HepG2 (cell line): ENCODE data around the gene SPAG7. TPM values are rescaled to one million over a fixed set of nuclear protein-coding genes. Genes with fewer than 3 reads are reported as not detected.
A peak's percentile ranks its signal among the peaks of the same experiment; 100 is the strongest.

Source experiments
- ATAC-seq: fragments of 200-7000 bp; cut with Tn5 transposase; 3 replicates; pipeline ENCODE4 v1.9.1; 2020; ENCODE audit warnings: mild to moderate bottlenecking, moderate library complexity
- Bru-seq: library from RNA; stranded (reverse); fragments of 400-500 nt; gene quantifications from one replicate; lab custom pipeline; 2021; lab: Mats Ljungman, UMichigan
- BruChase-seq, 2 experiments: library from RNA; stranded (reverse); fragments of 400-500 nt; gene quantifications; one replicate each; lab custom pipeline; 2021; lab: Mats Ljungman, UMichigan
- BruUV-seq: library from RNA; stranded (reverse); fragments of 400-500 nt; replicated peaks from 2 replicates; lab custom pipeline; 2021; lab: Mats Ljungman, UMichigan
- CTCF ChIA-PET: fragments of 300-600 bp; formaldehyde crosslinking; extraction: SDS; loops from one replicate; lab custom pipeline; 2021; ENCODE audit warnings: low total read pairs, inconsistent platforms, low intra/inter-chr PET ratio; lab: Yijun Ruan, JAX
- POLR2A ChIA-PET: fragments of 350-600 bp; sonication (Branson Sonifier 250); formaldehyde crosslinking; loops from one replicate; lab custom pipeline; 2020; ENCODE audit warnings: antibody characterized with exemption, inconsistent platforms; lab: Yijun Ruan, JAX
- DNase-seq: peaks from one replicate; pipeline ENCODE4 v3.0.0-alpha.2; 2015; ENCODE audit warnings: low spot score
- FAIRE-seq: peaks from 3 replicates; lab custom pipeline; 2011; peaks lifted over from hg19 to GRCh38; lab: Jason Lieb, UNC
- H2AFZ ChIP-seq: one replicate; pipeline ENCODE4 v1.6.1; 2011; ENCODE audit warnings: low read length, inconsistent platforms
- H3K27ac ChIP-seq: fragments of 300-600 bp; 3 replicates; pipeline ENCODE4 v1.8.0; 2011; ENCODE audit warnings: mixed run types, mild to moderate bottlenecking, mixed read lengths, low read length, inconsistent platforms; ENCODE audit not compliant: insufficient read depth; ENCODE audit errors: extremely low read length
- H3K27me3 ChIP-seq, 2 experiments: fragments of 200-600 bp in 1 of 2; 2 replicates in 1 of 2; 3 replicates in 1 of 2; pipeline versions ENCODE4 v1.6.0 to v1.8.0; 2011; ENCODE audit warnings: low read length in 2 of 2, mild to moderate bottlenecking in 2 of 2, moderate library complexity in 2 of 2, inconsistent platforms in 1 of 2; ENCODE audit not compliant: insufficient read depth in 2 of 2, control insufficient read depth in 1 of 2
- H3K36me3 ChIP-seq, 2 experiments: fragments of 200-600 bp in 1 of 2; replicated peaks in 1 of 2; 2 replicates in 1 of 2; 3 replicates in 1 of 2; pipeline versions ENCODE4 v1.5.1 to v1.8.0; 2011; ENCODE audit warnings: low read length in 2 of 2, inconsistent platforms in 1 of 2; ENCODE audit not compliant: insufficient read depth in 2 of 2, control insufficient read depth in 1 of 2
- H3K4me1 ChIP-seq: 2 replicates; pipeline ENCODE4 v1.5.1; 2012; ENCODE audit warnings: low read length, inconsistent platforms; ENCODE audit not compliant: insufficient read depth
- H3K4me2 ChIP-seq: 2 replicates; pipeline ENCODE4 v1.6.0; 2011; ENCODE audit warnings: low read depth, low read length, inconsistent platforms
- H3K4me3 ChIP-seq, 3 experiments: fragments of 200-600 bp in 1 of 3; sonication (generic), shearing (Covaris generic) in 1 of 3; replicated peaks in 1 of 3; 2 replicates each; pipeline ENCODE4 v1.5.1; 2011 to 2016; ENCODE audit warnings: low read length in 3 of 3, inconsistent platforms in 2 of 3, low read depth in 2 of 3, mild to moderate bottlenecking in 2 of 3, control low read depth in 1 of 3, mixed read lengths in 1 of 3; ENCODE audit not compliant: insufficient read depth in 1 of 3
- H3K79me2 ChIP-seq: one replicate; pipeline ENCODE4 v1.6.1; 2011; ENCODE audit warnings: low read length, inconsistent platforms; ENCODE audit not compliant: insufficient read depth
- H3K9ac ChIP-seq: 2 replicates; pipeline ENCODE4 v1.6.0; 2011; ENCODE audit warnings: mild to moderate bottlenecking, low read depth, low read length, inconsistent platforms; ENCODE audit not compliant: insufficient read depth
- H3K9me3 ChIP-seq: 2 replicates; pipeline ENCODE4 v1.5.1; 2012; ENCODE audit warnings: mild to moderate bottlenecking, low read length
- H4K20me1 ChIP-seq: 2 replicates; pipeline ENCODE4 v1.6.0; 2011; ENCODE audit warnings: inconsistent platforms, mild to moderate bottlenecking, low read length, moderate library complexity; ENCODE audit not compliant: insufficient read depth
- MIER2 ChIP-seq: IDR thresholded peaks from 2 replicates; pipeline ENCODE4 v1.6.1; 2016; ENCODE audit warnings: missing biosample characterization, missing genetic modification reagents
- NR2F6 ChIP-seq, 2 experiments: IDR thresholded peaks; 2 replicates each; pipeline ENCODE4 v1.6.1; 2016; ENCODE audit warnings: antibody characterized with exemption in 1 of 2, mild to moderate bottlenecking in 1 of 2
- ZBTB42 ChIP-seq: sonication (generic); formaldehyde crosslinking; IDR thresholded peaks from 2 replicates; pipeline ENCODE4 v1.5.0; 2020; ENCODE audit warnings: mild to moderate bottlenecking, missing genetic modification reagents
- WGBS: methylation state at CpG from one replicate; pipeline ENCODE4 v1.1.6; 2017; ENCODE audit warnings: low lambda C conversion rate; 5-methylcytosine and 5-hydroxymethylcytosine counted together
- in situ Hi-C: cut with HindIII; loops from 2 replicates; pipeline ENCODE4 v1.10.0; 2017; ENCODE audit warnings: low pct_unique_long_range_greater_than_20kb; ENCODE audit not compliant: extremely low pct_ligation_motif_present
- intact Hi-C: fragments of 100-400 bp; cut with micrococcal nuclease; formaldehyde crosslinking; loops from one replicate; pipeline ENCODE4 v1.10.0; 2022; ENCODE audit not compliant: unreplicated experiment
- long read RNA-seq, 2 experiments: library from RNA in 1 of 2; library from polyadenylated mRNA in 1 of 2; stranded (forward) in 1 of 2; unstranded in 1 of 2; transcript quantifications; one replicate each; pipeline ENCODE4 v2.0.0, GENCODE V29; 2019 to 2022
- polyA minus RNA-seq, 3 experiments: library from RNA; depleted of rRNA, polyadenylated mRNA; stranded (reverse); fragments of >200 nt; gene quantifications; 2 replicates each; pipeline ENCODE4 v1.2.3, GENCODE V29; 2011; ENCODE audit warnings: low replicate concordance in 1 of 3
- polyA plus RNA-seq, 8 experiments: library from polyadenylated mRNA; depleted of rRNA in 3 of 8; stranded (reverse) in 7 of 8; unstranded in 1 of 8; fragments of >200 nt; fragmentation: Illumina TruSeq in 4 of 8; extraction: Trizol in 4 of 8; gene quantifications; 2 replicates each; pipeline versions ENCODE4 v1.2.1 to v1.2.3, GENCODE V29; 2011 to 2016; ENCODE audit warnings: low read depth in 4 of 8, missing spikeins in 1 of 8, mixed read lengths in 1 of 8; ENCODE audit not compliant: insufficient read depth in 1 of 8
- total RNA-seq, 5 experiments: library from RNA; depleted of rRNA; stranded (reverse); fragments of >200 nt; fragmentation: Illumina TruSeq; extraction: Trizol; gene quantifications; 2 replicates each; pipeline ENCODE4 v1.2.3, GENCODE V29; 2016; ENCODE audit warnings: low read depth in 1 of 5
- TF ChIP-seq, protein P1 (sequence below): sonication (generic); formaldehyde crosslinking; IDR thresholded peaks from 2 replicates; pipeline ENCODE4 v1.4.0; 2020; ENCODE audit warnings: missing genetic modification reagents
- TF ChIP-seq, protein P2 (sequence below): sonication (generic); formaldehyde crosslinking; IDR thresholded peaks from 2 replicates; pipeline ENCODE4 v1.4.0; 2020; ENCODE audit warnings: missing genetic modification reagents, mild to moderate bottlenecking, borderline replicate concordance

SPAG7 gene, protein sequence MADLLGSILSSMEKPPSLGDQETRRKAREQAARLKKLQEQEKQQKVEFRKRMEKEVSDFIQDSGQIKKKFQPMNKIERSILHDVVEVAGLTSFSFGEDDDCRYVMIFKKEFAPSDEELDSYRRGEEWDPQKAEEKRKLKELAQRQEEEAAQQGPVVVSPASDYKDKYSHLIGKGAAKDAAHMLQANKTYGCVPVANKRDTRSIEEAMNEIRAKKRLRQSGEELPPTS
- total RNA-seq (2016; rRNA removed; fragmentation: Illumina TruSeq; extraction: Trizol) = 59.0 and 74.8 TPM in 2 replicates
- total RNA-seq (2016; cell fraction: cytosol; rRNA removed; fragmentation: Illumina TruSeq; extraction: Trizol; ENCODE audit: low read depth) = 15.5 and 15.8 TPM in 2 replicates
- 57.5 and 79.4 TPM in 2 replicates for total RNA-seq (2016; cell fraction: insoluble cytoplasmic fraction; rRNA removed; fragmentation: Illumina TruSeq; extraction: Trizol)
- 24.4 and 25.5 TPM in 2 replicates for total RNA-seq (2016; cell fraction: membrane; rRNA removed; fragmentation: Illumina TruSeq; extraction: Trizol)
- total RNA-seq (2016; cell fraction: nucleus; rRNA removed; fragmentation: Illumina TruSeq; extraction: Trizol) = 29.6 and 30.0 TPM in 2 replicates
- polyA plus RNA-seq (2011; rRNA removed) = 46.6 and 51.0 TPM in 2 replicates
- polyA plus RNA-seq (2011; cell fraction: cytosol; rRNA removed) = 42.5 and 54.3 TPM in 2 replicates
- polyA plus RNA-seq (2011; cell fraction: nucleus; rRNA removed) = 48.9 and 55.1 TPM in 2 replicates
- polyA plus RNA-seq (2012) = 46.7 and 52.1 TPM in 2 replicates
- 18.4 and 18.9 TPM in 2 replicates for polyA plus RNA-seq (2016; cell fraction: cytosol; fragmentation: Illumina TruSeq; extraction: Trizol; ENCODE audit: low read depth)
- 103 and 105 TPM in 2 replicates for polyA plus RNA-seq (2016; cell fraction: insoluble cytoplasmic fraction; fragmentation: Illumina TruSeq; extraction: Trizol; ENCODE audit: low read depth)
- polyA plus RNA-seq (2016; cell fraction: membrane; fragmentation: Illumina TruSeq; extraction: Trizol; ENCODE audit: low read depth) = 24.3 and 25.8 TPM in 2 replicates
- polyA plus RNA-seq (2016; cell fraction: nucleus; fragmentation: Illumina TruSeq; extraction: Trizol; ENCODE audit: insufficient read depth, low read depth) = 73.4 and 75.2 TPM in 2 replicates
- polyA minus RNA-seq (2011; rRNA and poly(A)+ RNA removed; ENCODE audit: low replicate concordance) = 13.7 and 25.4 TPM in 2 replicates
- 15.3 and 21.8 TPM in 2 replicates for polyA minus RNA-seq (2011; cell fraction: cytosol; rRNA and poly(A)+ RNA removed)
- 19.0 and 27.0 TPM in 2 replicates for polyA minus RNA-seq (2011; cell fraction: nucleus; rRNA and poly(A)+ RNA removed)
- Bru-seq, nascent RNA = percentile 76 among the genes with signal in this experiment
- BruChase-seq, experiment 1, labeled RNA remaining after a 6-hour chase = percentile 81 among the genes with signal in this experiment
- BruChase-seq, experiment 2, labeled RNA remaining after a 2-hour chase = percentile 75 among the genes with signal in this experiment
- long read RNA-seq, experiment 1, transcript SPAG7-201 (7 exons, 1,058 nt) = major isoform, 106 of 120 reads
- long read RNA-seq, experiment 1, partial matches to known transcripts = 4 of 120 reads
- long read RNA-seq, experiment 1, other reads (novel, unspliced or antisense) = 5 of 120 reads
- long read RNA-seq, experiment 2, transcript SPAG7-201 (7 exons, 1,058 nt) = major isoform, 81 of 113 reads
- long read RNA-seq, experiment 2, partial matches to known transcripts = 10 of 113 reads
- long read RNA-seq, experiment 2, other reads (novel, unspliced or antisense) = 14 of 113 reads

DNA sequence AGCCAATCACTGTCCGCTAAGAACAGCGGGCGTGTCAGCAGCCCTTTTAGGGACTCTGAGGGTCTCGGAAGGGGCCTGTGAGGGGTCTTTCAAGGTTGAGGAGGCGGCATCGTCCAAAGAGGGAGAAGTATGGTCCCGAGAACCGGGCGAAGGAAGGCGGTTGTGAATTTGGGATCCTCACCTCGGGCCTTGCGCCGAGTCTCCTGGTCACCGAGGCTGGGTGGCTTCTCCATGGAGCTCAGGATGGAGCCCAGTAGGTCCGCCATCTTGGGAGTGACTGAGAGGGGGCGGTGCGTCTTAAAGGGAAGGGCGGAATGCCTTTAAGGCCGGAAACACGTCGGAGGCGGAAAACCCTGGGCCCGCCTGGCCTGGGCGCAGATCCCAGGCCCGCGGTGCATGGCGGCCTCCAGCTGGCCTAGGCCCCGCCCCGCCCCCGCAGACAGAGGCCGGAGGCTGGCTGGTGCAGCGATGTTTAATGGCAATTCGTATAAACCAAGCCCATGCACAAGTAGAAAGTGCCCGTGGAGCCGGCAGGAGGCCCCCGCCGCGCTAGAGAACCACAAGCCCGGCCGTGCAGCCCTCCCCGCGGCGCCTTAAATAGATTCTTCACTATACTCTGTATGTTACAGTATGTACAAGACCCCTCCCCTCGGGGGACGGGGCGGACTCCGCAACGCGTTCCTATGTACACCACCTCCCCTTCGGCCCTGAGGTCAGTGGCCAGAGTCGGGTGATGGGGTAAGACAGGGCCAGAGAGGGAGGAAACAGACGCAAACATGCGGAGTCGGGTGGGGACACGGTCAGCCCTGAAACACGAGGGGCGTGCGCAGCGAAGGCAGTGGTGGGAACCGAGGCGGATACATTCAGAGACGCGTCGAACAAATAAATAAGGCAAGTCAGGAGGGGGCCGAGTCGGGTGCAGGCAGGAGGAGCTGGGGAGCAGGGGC, at the start of gene SPAG7:
Gene SPAG7, minus strand, starts transcription at position 279 of the 947 bp plus-strand sequence. Its CDS starts 13 bp downstream, at position 266.
- intact Hi-C loops = loop anchor here (1.0 to 10.0 kb wide), 3 partner anchors 18 to 253 kb away; partner anchors contain the start of gene ARRB2
- Histone ChIP-seq H3K27me3 (no peaks in the 10 kb centered on the region; a peak in 1 of 5 replicates), H3K79me2 (peaks cover 27% of the 10 kb centered on the region), H3K4me2 (peak within 1 kb of the TSS; percentile 94), H3K4me3 (peak within 1 kb of the TSS; percentile 72 to 88 (median 77)), H4K20me1 (no peaks in the 10 kb centered on the region), H3K27ac (peak within 1 kb of the TSS; percentile 92), H3K9me3 (no peaks in the 10 kb centered on the region), H3K36me3 (peaks cover 0 to 13% of the 10 kb centered on the region in 2 experiments; a peak in 3 of 5 replicates), H3K9ac (peak within 1 kb of the TSS; percentile 91), H2AFZ (no peak within 1 kb of the TSS), H3K4me1 (peaks cover 31% of the 10 kb centered on the region)
- peak; percentile 90 for DNase-seq
- under 1% methylated on average over 37 of the region's 66 CpGs for WGBS
- no TSS peak for BruUV-seq
- in situ Hi-C loops = no loop called here
- peak; percentile 34 for FAIRE-seq
- ATAC-seq = peak; percentile 68
- CTCF ChIA-PET = no interaction called here
- POLR2A ChIA-PET = interaction anchor here (0.9 to 10.5 kb wide), 27 partner anchors 8 to 391 kb away, joined by 3 to 273 read pairs (median 5); partner anchors contain the start of genes ARRB2, CAMTA2, ENO3 and INCA1
- TF ChIP-seq ZBTB42 (CRISPR knock-in tag) (peak; percentile 79; the same call in 1 of the 2 replicates), NR2F6 (IDR thresholded peaks at IDR 0.05) (peak; percentile 23), NR2F6 (CRISPR knock-in tag; IDR thresholded peaks at IDR 0.05) (no peak; the same call in none of the 2 replicates), MIER2 (0 out of 2 replicates have a peak, but pooled peaks have one; percentile 39)
- TF ChIP-seq, protein P1, sequence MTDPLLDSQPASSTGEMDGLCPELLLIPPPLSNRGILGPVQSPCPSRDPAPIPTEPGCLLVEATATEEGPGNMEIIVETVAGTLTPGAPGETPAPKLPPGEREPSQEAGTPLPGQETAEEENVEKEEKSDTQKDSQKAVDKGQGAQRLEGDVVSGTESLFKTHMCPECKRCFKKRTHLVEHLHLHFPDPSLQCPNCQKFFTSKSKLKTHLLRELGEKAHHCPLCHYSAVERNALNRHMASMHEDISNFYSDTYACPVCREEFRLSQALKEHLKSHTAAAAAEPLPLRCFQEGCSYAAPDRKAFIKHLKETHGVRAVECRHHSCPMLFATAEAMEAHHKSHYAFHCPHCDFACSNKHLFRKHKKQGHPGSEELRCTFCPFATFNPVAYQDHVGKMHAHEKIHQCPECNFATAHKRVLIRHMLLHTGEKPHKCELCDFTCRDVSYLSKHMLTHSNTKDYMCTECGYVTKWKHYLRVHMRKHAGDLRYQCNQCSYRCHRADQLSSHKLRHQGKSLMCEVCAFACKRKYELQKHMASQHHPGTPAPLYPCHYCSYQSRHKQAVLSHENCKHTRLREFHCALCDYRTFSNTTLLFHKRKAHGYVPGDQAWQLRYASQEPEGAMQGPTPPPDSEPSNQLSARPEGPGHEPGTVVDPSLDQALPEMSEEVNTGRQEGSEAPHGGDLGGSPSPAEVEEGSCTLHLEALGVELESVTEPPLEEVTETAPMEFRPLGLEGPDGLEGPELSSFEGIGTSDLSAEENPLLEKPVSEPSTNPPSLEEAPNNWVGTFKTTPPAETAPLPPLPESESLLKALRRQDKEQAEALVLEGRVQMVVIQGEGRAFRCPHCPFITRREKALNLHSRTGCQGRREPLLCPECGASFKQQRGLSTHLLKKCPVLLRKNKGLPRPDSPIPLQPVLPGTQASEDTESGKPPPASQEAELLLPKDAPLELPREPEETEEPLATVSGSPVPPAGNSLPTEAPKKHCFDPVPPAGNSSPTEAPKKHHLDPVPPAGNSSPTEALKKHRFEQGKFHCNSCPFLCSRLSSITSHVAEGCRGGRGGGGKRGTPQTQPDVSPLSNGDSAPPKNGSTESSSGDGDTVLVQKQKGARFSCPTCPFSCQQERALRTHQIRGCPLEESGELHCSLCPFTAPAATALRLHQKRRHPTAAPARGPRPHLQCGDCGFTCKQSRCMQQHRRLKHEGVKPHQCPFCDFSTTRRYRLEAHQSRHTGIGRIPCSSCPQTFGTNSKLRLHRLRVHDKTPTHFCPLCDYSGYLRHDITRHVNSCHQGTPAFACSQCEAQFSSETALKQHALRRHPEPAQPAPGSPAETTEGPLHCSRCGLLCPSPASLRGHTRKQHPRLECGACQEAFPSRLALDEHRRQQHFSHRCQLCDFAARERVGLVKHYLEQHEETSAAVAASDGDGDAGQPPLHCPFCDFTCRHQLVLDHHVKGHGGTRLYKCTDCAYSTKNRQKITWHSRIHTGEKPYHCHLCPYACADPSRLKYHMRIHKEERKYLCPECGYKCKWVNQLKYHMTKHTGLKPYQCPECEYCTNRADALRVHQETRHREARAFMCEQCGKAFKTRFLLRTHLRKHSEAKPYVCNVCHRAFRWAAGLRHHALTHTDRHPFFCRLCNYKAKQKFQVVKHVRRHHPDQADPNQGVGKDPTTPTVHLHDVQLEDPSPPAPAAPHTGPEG (CRISPR knock-in tag) = no peak
- TF ChIP-seq, protein P2, sequence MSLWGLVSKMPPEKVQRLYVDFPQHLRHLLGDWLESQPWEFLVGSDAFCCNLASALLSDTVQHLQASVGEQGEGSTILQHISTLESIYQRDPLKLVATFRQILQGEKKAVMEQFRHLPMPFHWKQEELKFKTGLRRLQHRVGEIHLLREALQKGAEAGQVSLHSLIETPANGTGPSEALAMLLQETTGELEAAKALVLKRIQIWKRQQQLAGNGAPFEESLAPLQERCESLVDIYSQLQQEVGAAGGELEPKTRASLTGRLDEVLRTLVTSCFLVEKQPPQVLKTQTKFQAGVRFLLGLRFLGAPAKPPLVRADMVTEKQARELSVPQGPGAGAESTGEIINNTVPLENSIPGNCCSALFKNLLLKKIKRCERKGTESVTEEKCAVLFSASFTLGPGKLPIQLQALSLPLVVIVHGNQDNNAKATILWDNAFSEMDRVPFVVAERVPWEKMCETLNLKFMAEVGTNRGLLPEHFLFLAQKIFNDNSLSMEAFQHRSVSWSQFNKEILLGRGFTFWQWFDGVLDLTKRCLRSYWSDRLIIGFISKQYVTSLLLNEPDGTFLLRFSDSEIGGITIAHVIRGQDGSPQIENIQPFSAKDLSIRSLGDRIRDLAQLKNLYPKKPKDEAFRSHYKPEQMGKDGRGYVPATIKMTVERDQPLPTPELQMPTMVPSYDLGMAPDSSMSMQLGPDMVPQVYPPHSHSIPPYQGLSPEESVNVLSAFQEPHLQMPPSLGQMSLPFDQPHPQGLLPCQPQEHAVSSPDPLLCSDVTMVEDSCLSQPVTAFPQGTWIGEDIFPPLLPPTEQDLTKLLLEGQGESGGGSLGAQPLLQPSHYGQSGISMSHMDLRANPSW (CRISPR knock-in tag) = peak; percentile 70; the same call in 1 of the 2 replicates
